GM18519 (cell line): ENCODE results near the gene ZNF776.
"Not testable (repeated sequence)": the region's sequence is repeated elsewhere in the genome, so short reads cannot be mapped to it uniquely, and the experiment has no call there.

Experiments used
- ATAC-seq: cut with Tn5 transposase; IDR thresholded peaks from one replicate; pipeline ENCODE4 v1.9.1; 2021; ENCODE audit warnings: mild to moderate bottlenecking, moderate library complexity; ENCODE audit not compliant: unreplicated experiment, low FRiP score

Gene ZNF776

GRCh38 chr19:57776764-57777296, 30.2 kb downstream of the ZNF776 start:
- ATAC-seq: no peak

GRCh38 chr19:57778336-57778735, 31.7 kb downstream of the ZNF776 start:
- no peak for ATAC-seq

- ATAC-seq: no peak
These were observed 32.7 kb downstream of the ZNF776 start for GRCh38 chr19:57779220-57779845.

GRCh38 chr19:57786286-57786685, 39.7 kb downstream of the ZNF776 start:
- no peak for ATAC-seq

GRCh38 chr19:57786906-57787305, 40.3 kb downstream of the ZNF776 start:
- ATAC-seq: no peak

GRCh38 chr19:57788114-57788692, 41.6 kb downstream of the ZNF776 start:
- ATAC-seq: no peak

GRCh38 chr19:57789288-57789687, 42.7 kb downstream of the ZNF776 start:
- no peak for ATAC-seq

GRCh38 chr19:57796580-57796979, 50.0 kb downstream of the ZNF776 start:
- not testable (repeated sequence) for ATAC-seq

- no peak for ATAC-seq
These were observed 54.1 kb downstream of the ZNF776 start for GRCh38 chr19:57800696-57801095.

GRCh38 chr19:57802269-57802668, 55.7 kb downstream of the ZNF776 start:
- no peak for ATAC-seq

GRCh38 chr19:57803265-57803593, 56.6 kb downstream of the ZNF776 start:
- no peak for ATAC-seq

- ATAC-seq: no peak
These were observed 57.1 kb downstream of the ZNF776 start for GRCh38 chr19:57803594-57804325.

GRCh38 chr19:57807541-57807940, 60.9 kb downstream of the ZNF776 start:
- no peak for ATAC-seq
